Sigmoid colon (tissue), 7 donors: ENCODE data around the gene SURF4. TPM values are rescaled to one million over a fixed set of nuclear protein-coding genes. Genes with fewer than 3 reads are reported as not detected.

Experiments
- DNase-seq: peaks from one replicate; pipeline ENCODE4 v3.0.0-alpha.2; 2019
- H3K27ac ChIP-seq, 4 donors: fragments of 200-600 bp; sonication (generic); one replicate each; pipeline ENCODE4 v1.5.1; 2016 to 2019; ENCODE audit warnings: mild to moderate bottlenecking in 1 of 4
- H3K27me3 ChIP-seq, 3 donors: fragments of 200-600 bp; sonication (generic); one replicate each; pipeline ENCODE4 v1.5.1; 2019; ENCODE audit warnings: mild to moderate bottlenecking in 1 of 3
- H3K36me3 ChIP-seq, 4 donors: fragments of 200-600 bp; sonication (generic); one replicate each; pipeline ENCODE4 v1.5.1; 2016 to 2019
- H3K4me1 ChIP-seq, 4 donors: fragments of 200-600 bp; sonication (generic); one replicate each; pipeline ENCODE4 v1.5.1; 2017 to 2019
- H3K4me3 ChIP-seq, 4 donors: fragments of 200-600 bp; sonication (generic); one replicate each; pipeline ENCODE4 v1.5.1; 2017 to 2019; ENCODE audit warnings: mild to moderate bottlenecking in 2 of 4, moderate library complexity in 1 of 4
- H3K9me3 ChIP-seq, 4 donors: fragments of 200-600 bp in 3 of 4; sonication (generic) in 3 of 4; one replicate each; pipeline versions ENCODE4 v1.5.1 to v1.6.1; 2013 to 2019
- CTCF ChIP-seq, 4 experiments: fragments of 450-650 bp in 3 of 4; fragments of 200-600 bp in 1 of 4; IDR thresholded peaks; one replicate each; pipeline ENCODE4 v1.5.1; 2016 to 2019; ENCODE audit warnings: antibody characterized with exemption in 4 of 4, mild to moderate bottlenecking in 3 of 4, moderate library complexity in 2 of 4
- EP300 ChIP-seq, 4 donors: sonication (generic); formaldehyde crosslinking; IDR thresholded peaks; one replicate each; pipeline ENCODE4 v1.6.1; 2017; ENCODE audit warnings: antibody characterized with exemption in 4 of 4
- POLR2A ChIP-seq, 2 donors: fragments of 450-650 bp; IDR thresholded peaks; one replicate each; pipeline ENCODE4 v1.6.1; 2016; ENCODE audit warnings: antibody characterized with exemption in 2 of 2, mild to moderate bottlenecking in 2 of 2, moderate library complexity in 2 of 2
- POLR2AphosphoS5 ChIP-seq, 4 donors: sonication (generic); formaldehyde crosslinking; IDR thresholded peaks; one replicate each; pipeline ENCODE4 v1.6.1; 2017; ENCODE audit warnings: antibody characterized with exemption in 4 of 4
- WGBS, 2 donors: extraction: QIAGEN DNeasy Blood & Tissue Kit; methylation state at CpG; one replicate each; pipeline ENCODE4 v1.1.7; 2013; 5-methylcytosine and 5-hydroxymethylcytosine counted together
- intact Hi-C: fragments of 100-400 bp; cut with DNase I; formaldehyde crosslinking; loops from one replicate; pipeline ENCODE4 v1.15.1; 2023
- polyA plus RNA-seq, 3 donors: library from polyadenylated mRNA; stranded (reverse); fragments of 200-250 nt; gene quantifications; one replicate each; pipeline ENCODE4 v1.2.3, GENCODE V29; 2013
- total RNA-seq, 4 donors: library from RNA; depleted of rRNA; stranded (reverse); fragments of >200 nt; gene quantifications; one replicate each; pipeline ENCODE4 v1.1.0, GENCODE V29; 2016
- donor health status: healthy with polysubstance abuse.
- donor health status: Bipolar disorder and iron deficiency.
- donor health status: healthy.

Gene SURF4
- total and polyA plus RNA-seq, 7 donors = 17.4 to 190 (median 83.1) TPM

GRCh38 chr9:133389025-133389557, 13.2 kb upstream of the SURF4 start:
- Histone ChIP-seq H3K4me3 (no peak overlapping the region), H3K9me3 (no peaks in the 10 kb centered on the region), H3K27ac (no peak overlapping the region), H3K36me3 (no peaks in the 10 kb centered on the region), H3K4me1 (no peaks in the 10 kb centered on the region), H3K27me3 (peaks cover 0 to 37% (median 14%) of the 10 kb centered on the region in 3 donors)
- intact Hi-C loops = no loop called here
- DNase-seq = no peak
- TF ChIP-seq POLR2AphosphoS5 (IDR thresholded peaks at IDR 0.05) (no peak), EP300 (IDR thresholded peaks at IDR 0.05) (no peak)
- WGBS, 2 donors = 95 to 98% methylated on average over 12 of the region's 12 CpGs

GRCh38 chr9:133387680-133388079, 11.8 kb upstream of the SURF4 start:
- H3K27ac ChIP-seq = no peak overlapping the region
- H3K36me3 ChIP-seq = no peaks in the 10 kb centered on the region
- intact Hi-C loops = no loop called here
- no peaks in the 10 kb centered on the region for H3K9me3 ChIP-seq
- no peak overlapping the region for H3K4me3 ChIP-seq
- peaks cover 0 to 23% (median 8%) of the 10 kb centered on the region in 3 donors for H3K27me3 ChIP-seq
- TF ChIP-seq POLR2AphosphoS5 (IDR thresholded peaks at IDR 0.05) = no peak
- no peak for TF ChIP-seq EP300 (IDR thresholded peaks at IDR 0.05)
- no peak for TF ChIP-seq POLR2A (IDR thresholded peaks at IDR 0.05)
- TF ChIP-seq CTCF (IDR thresholded peaks at IDR 0.05) = no peak
- H3K4me1 ChIP-seq = no peaks in the 10 kb centered on the region
- 81 to 87% methylated on average over 9 of the region's 9 CpGs for WGBS, 2 donors
- no peak for DNase-seq

- WGBS, 2 donors = 88 to 90% methylated on average over 13 of the region's 13 CpGs
- H3K4me3 ChIP-seq = no peak overlapping the region
Measured at GRCh38 chr9:133386338-133386737, 10.5 kb upstream of the SURF4 start.

GRCh38 chr9:133385452-133385851, 9.6 kb upstream of the SURF4 start:
- no peak for DNase-seq
- H3K9me3 ChIP-seq = no peaks in the 10 kb centered on the region
- no peak overlapping the region for H3K27ac ChIP-seq
- 88 to 90% methylated on average over 14 of the region's 14 CpGs for WGBS, 2 donors
- H3K36me3 ChIP-seq = no peaks in the 10 kb centered on the region
- no peaks in the 10 kb centered on the region for H3K4me1 ChIP-seq
- intact Hi-C loops = no loop called here
- no peak overlapping the region for H3K4me3 ChIP-seq
- TF ChIP-seq CTCF (IDR thresholded peaks at IDR 0.05) (no peak), EP300 (IDR thresholded peaks at IDR 0.05) (no peak), POLR2A (IDR thresholded peaks at IDR 0.05) (no peak), POLR2AphosphoS5 (IDR thresholded peaks at IDR 0.05) (no peak)
- peaks cover 0 to 11% (median 2%) of the 10 kb centered on the region in 3 donors for H3K27me3 ChIP-seq

More at GRCh38 chr9:133386338-133386737, 10.5 kb upstream of the SURF4 start:
- no peaks in the 10 kb centered on the region for H3K4me1 ChIP-seq
- intact Hi-C loops = no loop called here
- DNase-seq = no peak
- TF ChIP-seq POLR2A (IDR thresholded peaks at IDR 0.05) (no peak), EP300 (IDR thresholded peaks at IDR 0.05) (no peak), POLR2AphosphoS5 (IDR thresholded peaks at IDR 0.05) (no peak), CTCF (IDR thresholded peaks at IDR 0.05) (no peak)
- H3K27me3 ChIP-seq = peaks cover 0 to 17% (median 8%) of the 10 kb centered on the region in 3 donors
- no peaks in the 10 kb centered on the region for H3K36me3 ChIP-seq
- H3K27ac ChIP-seq = no peak overlapping the region
- H3K9me3 ChIP-seq = no peaks in the 10 kb centered on the region

- WGBS, 2 donors = 86 to 88% methylated on average over 17 of the region's 17 CpGs
- Histone ChIP-seq H3K36me3 (no peaks in the 10 kb centered on the region), H3K9me3 (no peaks in the 10 kb centered on the region), H3K27ac (no peak overlapping the region), H3K4me3 (no peak overlapping the region), H3K27me3 (peaks cover 0 to 8% (median 0%) of the 10 kb centered on the region in 3 donors), H3K4me1 (no peaks in the 10 kb centered on the region)
- DNase-seq = no peak
- no peak for TF ChIP-seq POLR2A (IDR thresholded peaks at IDR 0.05)
- no peak for TF ChIP-seq POLR2AphosphoS5 (IDR thresholded peaks at IDR 0.05)
- TF ChIP-seq CTCF (IDR thresholded peaks at IDR 0.05) = no peak
- TF ChIP-seq EP300 (IDR thresholded peaks at IDR 0.05) = no peak
- intact Hi-C loops = no loop called here
Measured at GRCh38 chr9:133384736-133385321, 9.0 kb upstream of the SURF4 start.
